ENCODE results near the gene DPP9. TPM values are rescaled to one million over a fixed set of nuclear protein-coding genes. Genes with fewer than 3 reads are reported as not detected.

DPP9 gene
- total and polyA plus RNA-seq, 4 donors: 16.4 to 56.4 (median 40.0) TPM

GRCh38 chr19:4653793-4654436 lies 69.7 kb downstream of the DPP9 start:
- ATAC-seq (ENCODE audit: low FRiP score) (no peak), DNase-seq (no peak)
- Histone ChIP-seq H3K36me3 (ENCODE audit: control insufficient read depth in 1 of 2, insufficient read depth in 2 of 2, low read length in 1 of 2) (peaks cover 3 to 8% of the 10 kb centered on the region in 2 donors), H3K27me3 (ENCODE audit: control insufficient read depth in 1 of 2, insufficient read depth in 2 of 2, low read length in 1 of 2) (no peaks in the 10 kb centered on the region), H3K4me1 (ENCODE audit: control insufficient read depth in 1 of 2, insufficient read depth in 2 of 2, low read length in 2 of 2) (no peaks in the 10 kb centered on the region), H3K9me3 (ENCODE audit: control insufficient read depth, low read length) (peaks cover 4% of the 10 kb centered on the region), H3K4me3 (ENCODE audit: low read length in 2 of 2) (no peak overlapping the region), H3K27ac (ENCODE audit: low read depth in 1 of 2, low read length in 2 of 2) (no peak overlapping the region)
- intact Hi-C loops (cut with DNase I): no loop called here
- WGBS, 2 donors: 79 to 80% methylated on average over 13 of the region's 13 CpGs

DNA sequence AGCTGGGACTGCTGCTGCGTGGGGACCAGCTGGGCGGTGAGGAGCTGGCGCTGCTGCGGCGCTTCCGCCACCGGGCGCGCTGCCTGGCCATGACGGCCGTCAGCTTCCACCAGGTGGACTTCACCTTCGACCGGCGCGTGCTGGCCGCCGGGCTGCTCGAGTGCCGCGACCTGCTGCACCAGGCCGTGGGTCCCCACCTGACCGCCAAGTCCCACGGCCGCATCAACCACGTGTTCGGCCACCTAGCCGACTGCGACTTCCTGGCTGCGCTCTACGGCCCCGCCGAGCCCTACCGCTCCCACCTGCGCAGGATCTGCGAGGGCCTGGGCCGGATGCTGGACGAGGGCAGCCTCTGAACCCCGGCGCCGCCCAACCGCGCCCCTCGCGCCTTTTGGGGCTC lies 71.6 kb downstream of the DPP9 start:
- H3K36me3 ChIP-seq (ENCODE audit: control insufficient read depth in 1 of 2, insufficient read depth in 2 of 2, low read length in 1 of 2): no peaks in the 10 kb centered on the region
- H3K27ac ChIP-seq (ENCODE audit: low read depth in 1 of 2, low read length in 2 of 2): no peak overlapping the region
- no peaks in the 10 kb centered on the region for H3K9me3 ChIP-seq (ENCODE audit: control insufficient read depth, low read length)
- no peaks in the 10 kb centered on the region for H3K4me1 ChIP-seq (ENCODE audit: control insufficient read depth in 1 of 2, insufficient read depth in 2 of 2, low read length in 2 of 2)
- H3K27me3 ChIP-seq (ENCODE audit: control insufficient read depth in 1 of 2, insufficient read depth in 2 of 2, low read length in 1 of 2): no peaks in the 10 kb centered on the region
- WGBS, 2 donors: 96% methylated on average over 41 to 44 of the region's 44 CpGs
- DNase-seq: no peak
- no peak for ATAC-seq (ENCODE audit: low FRiP score)
- no peak overlapping the region for H3K4me3 ChIP-seq (ENCODE audit: low read length in 2 of 2)
- intact Hi-C loops (cut with DNase I): no loop called here

GRCh38 chr19:4650159-4650558 lies 73.5 kb downstream of the DPP9 start:
- Histone ChIP-seq H3K27ac (ENCODE audit: low read depth in 1 of 2, low read length in 2 of 2) (no peak overlapping the region), H3K4me1 (ENCODE audit: control insufficient read depth in 1 of 2, insufficient read depth in 2 of 2, low read length in 2 of 2) (no peaks in the 10 kb centered on the region)
- 79 to 84% methylated on average over 2 of the region's 2 CpGs for WGBS, 2 donors

GRCh38 chr19:4649392-4650047 lies 74.1 kb downstream of the DPP9 start:
- Histone ChIP-seq H3K27me3 (ENCODE audit: control insufficient read depth in 1 of 2, insufficient read depth in 2 of 2, low read length in 1 of 2) (no peaks in the 10 kb centered on the region), H3K4me3 (ENCODE audit: low read length in 2 of 2) (no peak overlapping the region), H3K27ac (ENCODE audit: low read depth in 1 of 2, low read length in 2 of 2) (no peak overlapping the region), H3K4me1 (ENCODE audit: control insufficient read depth in 1 of 2, insufficient read depth in 2 of 2, low read length in 2 of 2) (no peaks in the 10 kb centered on the region), H3K9me3 (ENCODE audit: control insufficient read depth, low read length) (no peaks in the 10 kb centered on the region), H3K36me3 (ENCODE audit: control insufficient read depth in 1 of 2, insufficient read depth in 2 of 2, low read length in 1 of 2) (no peaks in the 10 kb centered on the region)
- 93% methylated on average over 19 of the region's 19 CpGs for WGBS, 2 donors
- intact Hi-C loops (cut with DNase I): no loop called here
- DNase-seq (no peak), ATAC-seq (ENCODE audit: low FRiP score) (no peak)

More at GRCh38 chr19:4650159-4650558, 73.5 kb downstream of the DPP9 start:
- H3K36me3 ChIP-seq (ENCODE audit: control insufficient read depth in 1 of 2, insufficient read depth in 2 of 2, low read length in 1 of 2): no peaks in the 10 kb centered on the region
- intact Hi-C loops (cut with DNase I): no loop called here
- no peaks in the 10 kb centered on the region for H3K27me3 ChIP-seq (ENCODE audit: control insufficient read depth in 1 of 2, insufficient read depth in 2 of 2, low read length in 1 of 2)
- H3K9me3 ChIP-seq (ENCODE audit: control insufficient read depth, low read length): no peaks in the 10 kb centered on the region
- H3K4me3 ChIP-seq (ENCODE audit: low read length in 2 of 2): no peak overlapping the region
- DNase-seq (no peak), ATAC-seq (ENCODE audit: low FRiP score) (no peak)

DNA sequence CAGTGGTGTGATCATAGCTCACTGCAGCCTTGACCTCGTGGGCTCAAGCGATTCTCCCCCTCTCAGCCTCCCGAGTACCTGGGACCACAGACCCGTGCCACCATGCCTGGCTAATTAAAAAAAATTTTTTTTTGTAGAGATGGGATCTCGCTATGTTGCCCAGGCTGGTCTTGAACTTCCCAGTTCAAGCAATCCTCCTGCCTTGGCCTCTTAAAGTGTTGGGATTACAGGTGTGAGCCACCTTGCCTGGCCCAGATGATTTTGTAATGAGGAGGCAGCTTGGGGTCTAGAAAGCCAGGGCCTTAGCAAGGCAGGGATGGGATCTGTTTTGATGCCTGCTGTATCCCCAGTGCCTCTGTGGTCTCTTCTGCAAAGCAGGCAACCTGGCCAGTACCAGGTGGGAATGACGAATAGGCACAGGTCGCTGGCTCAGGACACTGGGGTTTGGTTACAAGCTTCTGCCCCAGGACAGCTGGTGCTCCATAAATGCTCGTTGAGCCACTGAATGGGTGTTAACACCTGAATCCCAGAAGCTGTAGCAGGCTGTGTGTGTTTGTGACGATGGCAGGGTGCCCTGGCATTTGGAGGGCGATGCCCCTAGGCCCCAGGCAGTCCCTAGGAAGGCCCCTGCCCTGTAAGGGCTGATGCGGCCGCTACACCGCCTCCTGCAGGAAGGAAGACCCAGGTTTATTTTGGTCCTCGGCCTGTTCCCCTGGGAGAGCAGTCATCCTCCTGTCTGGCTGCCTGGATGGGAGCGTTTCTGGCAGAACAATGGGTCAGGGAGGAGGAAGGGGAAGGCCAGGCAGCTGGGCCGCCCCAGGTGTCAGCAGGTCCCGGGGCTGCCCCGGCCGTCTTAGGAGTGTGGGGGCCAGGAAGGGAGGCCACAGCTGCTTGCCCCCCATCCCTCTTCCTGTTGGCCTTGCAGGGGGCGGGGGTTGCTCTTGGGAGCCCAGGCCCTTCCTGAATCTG lies 75.7 kb downstream of the DPP9 start:
- no peaks in the 10 kb centered on the region for H3K9me3 ChIP-seq (ENCODE audit: control insufficient read depth, low read length)
- ATAC-seq (ENCODE audit: low FRiP score) (peak; percentile 41), DNase-seq (no peak)
- no peak overlapping the region for H3K27ac ChIP-seq (ENCODE audit: low read depth in 1 of 2, low read length in 2 of 2)
- WGBS, 2 donors: 63 to 68% methylated on average over 20 of the region's 20 CpGs
- intact Hi-C loops (cut with DNase I): no loop called here
- H3K36me3 ChIP-seq (ENCODE audit: control insufficient read depth in 1 of 2, insufficient read depth in 2 of 2, low read length in 1 of 2): no peaks in the 10 kb centered on the region
- H3K4me3 ChIP-seq (ENCODE audit: low read length in 2 of 2): no peak overlapping the region
- no peaks in the 10 kb centered on the region for H3K4me1 ChIP-seq (ENCODE audit: control insufficient read depth in 1 of 2, insufficient read depth in 2 of 2, low read length in 2 of 2)
- H3K27me3 ChIP-seq (ENCODE audit: control insufficient read depth in 1 of 2, insufficient read depth in 2 of 2, low read length in 1 of 2): no peaks in the 10 kb centered on the region

DNA sequence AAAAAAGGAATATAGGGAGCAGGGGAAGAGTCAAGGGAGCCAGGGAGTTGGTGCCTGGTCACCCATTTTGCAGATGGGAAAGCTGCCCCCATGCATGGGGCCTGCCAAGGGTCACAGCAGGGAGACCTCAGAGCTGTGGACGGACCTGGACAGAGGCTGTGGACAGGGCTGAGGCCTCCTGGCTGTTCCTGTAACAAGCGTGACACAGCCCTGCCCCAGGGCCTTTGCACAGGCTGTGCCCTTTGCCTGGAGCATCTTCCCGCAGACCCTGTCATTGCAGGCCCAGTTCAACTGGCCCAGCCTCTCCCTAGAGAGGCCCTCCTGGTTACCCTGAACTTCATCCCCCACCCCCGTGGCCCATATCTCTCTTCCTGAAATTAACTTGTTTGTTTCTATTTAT lies 77.9 kb downstream of the DPP9 start:
- no peak overlapping the region for H3K27ac ChIP-seq (ENCODE audit: low read depth in 1 of 2, low read length in 2 of 2)
- ATAC-seq (ENCODE audit: low FRiP score) (no peak), DNase-seq (no peak)
- H3K4me3 ChIP-seq (ENCODE audit: low read length in 2 of 2): no peak overlapping the region
- no peaks in the 10 kb centered on the region for H3K36me3 ChIP-seq (ENCODE audit: control insufficient read depth in 1 of 2, insufficient read depth in 2 of 2, low read length in 1 of 2)
- H3K27me3 ChIP-seq (ENCODE audit: control insufficient read depth in 1 of 2, insufficient read depth in 2 of 2, low read length in 1 of 2): no peaks in the 10 kb centered on the region
- WGBS, 2 donors: 95 to 96% methylated on average over 4 of the region's 4 CpGs
- H3K9me3 ChIP-seq (ENCODE audit: control insufficient read depth, low read length): no peaks in the 10 kb centered on the region
- intact Hi-C loops (cut with DNase I): no loop called here
- no peaks in the 10 kb centered on the region for H3K4me1 ChIP-seq (ENCODE audit: control insufficient read depth in 1 of 2, insufficient read depth in 2 of 2, low read length in 2 of 2)

- Histone ChIP-seq H3K27me3 (ENCODE audit: control insufficient read depth in 1 of 2, insufficient read depth in 2 of 2, low read length in 1 of 2) (no peaks in the 10 kb centered on the region), H3K4me3 (ENCODE audit: low read length in 2 of 2) (no peak overlapping the region), H3K27ac (ENCODE audit: low read depth in 1 of 2, low read length in 2 of 2) (no peak overlapping the region), H3K36me3 (ENCODE audit: control insufficient read depth in 1 of 2, insufficient read depth in 2 of 2, low read length in 1 of 2) (no peaks in the 10 kb centered on the region), H3K4me1 (ENCODE audit: control insufficient read depth in 1 of 2, insufficient read depth in 2 of 2, low read length in 2 of 2) (no peaks in the 10 kb centered on the region), H3K9me3 (ENCODE audit: control insufficient read depth, low read length) (no peaks in the 10 kb centered on the region)
- intact Hi-C loops (cut with DNase I): no loop called here
- DNase-seq: no peak
- ATAC-seq (ENCODE audit: low FRiP score): no peak
- 91 to 93% methylated on average over 6 of the region's 6 CpGs for WGBS, 2 donors
Observed at GRCh38 chr19:4642625-4643024, 81.0 kb downstream of the DPP9 start.

GRCh38 chr19:4641132-4641531 lies 82.5 kb downstream of the DPP9 start:
- Histone ChIP-seq H3K27ac (ENCODE audit: low read depth in 1 of 2, low read length in 2 of 2) (no peak overlapping the region), H3K36me3 (ENCODE audit: control insufficient read depth in 1 of 2, insufficient read depth in 2 of 2, low read length in 1 of 2) (no peaks in the 10 kb centered on the region), H3K4me1 (ENCODE audit: control insufficient read depth in 1 of 2, insufficient read depth in 2 of 2, low read length in 2 of 2) (no peaks in the 10 kb centered on the region), H3K4me3 (ENCODE audit: low read length in 2 of 2) (no peak overlapping the region), H3K9me3 (ENCODE audit: control insufficient read depth, low read length) (no peaks in the 10 kb centered on the region), H3K27me3 (ENCODE audit: control insufficient read depth in 1 of 2, insufficient read depth in 2 of 2, low read length in 1 of 2) (no peaks in the 10 kb centered on the region)
- DNase-seq (no peak), ATAC-seq (ENCODE audit: low FRiP score) (no peak)
- intact Hi-C loops (cut with DNase I): no loop called here
- 88 to 89% methylated on average over 14 of the region's 14 CpGs for WGBS, 2 donors
